HG02840 (cell line): ENCODE results near the gene GPC5.
A peak's percentile ranks its signal among the peaks of the same experiment; 100 is the strongest.
"Not testable (repeated sequence)": the region's sequence is repeated elsewhere in the genome, so short reads cannot be mapped to it uniquely, and the experiment has no call there.

ENCODE experiments used
- ATAC-seq: cut with Tn5 transposase; IDR thresholded peaks from one replicate; pipeline ENCODE4 v1.9.1; 2021; ENCODE audit warnings: mild to moderate bottlenecking, moderate library complexity, moderate number of reproducible peaks; ENCODE audit not compliant: unreplicated experiment, low FRiP score

The GPC5 gene

GRCh38 chr13:91368676-91369440 is 29.6 kb upstream of the GPC5 start:
- no peak for ATAC-seq

DNA sequence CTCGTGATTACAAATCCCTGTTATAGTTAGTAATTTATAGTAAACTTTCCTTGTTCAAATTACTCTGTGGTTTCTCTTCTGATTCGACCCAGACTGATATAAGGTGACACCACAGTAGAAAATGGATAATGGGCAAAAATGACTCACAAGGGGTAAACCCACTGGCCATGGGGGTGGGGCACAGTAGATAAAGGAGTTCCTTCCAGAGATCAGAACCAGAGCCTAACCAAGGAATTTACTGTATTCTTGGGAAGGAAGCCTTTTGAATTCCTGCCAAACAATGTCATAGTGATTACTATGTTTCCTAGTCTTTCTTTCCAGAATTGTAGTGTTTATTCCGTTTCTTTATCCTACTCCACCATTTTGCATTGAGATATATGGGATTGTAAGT is 29.0 kb upstream of the GPC5 start:
- ATAC-seq: no peak

GRCh38 chr13:91370501-91370900 is 27.9 kb upstream of the GPC5 start:
- no peak for ATAC-seq

- no peak for ATAC-seq
These were observed 25.5 kb upstream of the GPC5 start for GRCh38 chr13:91372911-91373310.

DNA sequence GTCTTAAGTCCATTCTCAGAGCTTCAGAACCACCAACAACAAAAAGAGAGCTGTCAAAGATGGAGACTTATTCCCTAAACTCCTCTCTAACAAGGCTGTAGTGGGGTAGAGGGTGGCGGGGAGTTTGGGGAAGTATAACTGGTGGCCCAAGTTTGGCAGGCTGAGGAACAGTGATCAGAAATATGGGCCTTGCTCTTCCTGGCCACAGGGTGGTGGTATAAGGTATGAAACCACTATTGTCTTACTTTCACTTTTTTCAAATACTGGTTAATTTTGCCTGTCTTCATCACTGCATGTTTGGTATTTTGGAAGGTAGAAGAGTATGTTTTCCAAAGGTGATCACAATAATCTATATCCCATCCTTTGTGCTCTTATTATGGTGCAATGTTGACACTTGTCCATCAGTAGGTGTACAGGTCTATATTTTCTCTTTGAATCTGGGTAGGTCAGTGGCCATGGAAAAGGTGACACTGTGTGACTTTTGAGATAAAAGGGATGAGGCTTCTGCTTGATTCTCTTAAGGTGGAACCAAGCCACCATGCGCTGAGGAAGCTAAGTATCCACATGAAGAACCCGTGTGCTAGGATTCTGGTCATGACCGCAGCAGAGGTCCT is 23.2 kb upstream of the GPC5 start:
- peak; percentile 91 for ATAC-seq

DNA sequence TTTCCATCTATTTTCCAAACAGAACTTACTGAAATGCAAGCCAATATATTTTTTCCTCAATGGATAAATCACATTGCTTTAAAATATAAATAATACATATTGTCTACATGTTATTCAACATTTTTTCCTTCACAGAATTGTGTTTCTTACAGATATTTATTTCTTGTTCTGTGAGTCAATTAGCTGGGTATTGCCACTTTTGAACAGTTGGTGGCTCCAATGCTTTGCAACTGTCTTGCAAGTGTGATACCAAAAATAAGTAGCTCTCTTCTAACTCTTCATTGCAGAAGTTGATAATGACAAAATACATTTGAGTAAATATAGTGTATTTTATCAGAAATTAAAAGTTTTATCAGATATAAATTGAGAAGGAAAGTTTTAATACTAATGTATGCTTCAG is 17.1 kb upstream of the GPC5 start:
- ATAC-seq: no peak

- no peak for ATAC-seq
These were observed 14.6 kb upstream of the GPC5 start for GRCh38 chr13:91383836-91384235.

- ATAC-seq: no peak
These were observed 13.5 kb upstream of the GPC5 start for GRCh38 chr13:91384896-91385295.

DNA sequence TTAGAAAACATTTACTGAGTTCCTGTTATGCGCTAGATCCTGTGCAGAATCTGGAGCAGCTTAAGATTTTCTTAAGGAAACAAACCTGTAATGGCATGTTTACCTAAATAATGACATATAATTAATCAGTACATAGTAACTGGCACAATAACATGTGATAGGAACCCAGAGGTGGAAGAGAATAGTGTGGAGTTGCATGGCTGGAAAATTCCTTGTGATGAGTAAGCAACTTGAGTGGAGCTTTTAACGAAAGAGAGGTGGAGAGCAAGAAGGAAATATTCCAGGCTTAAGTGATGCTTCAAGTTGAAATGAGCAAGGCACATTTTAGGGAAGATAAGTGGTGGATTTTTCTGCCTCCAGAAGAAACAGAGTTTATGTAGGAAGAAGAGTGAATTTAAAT is 9.2 kb upstream of the GPC5 start:
- no peak for ATAC-seq

GRCh38 chr13:91397595-91397994 is 826 bp upstream of the GPC5 start:
- no peak for ATAC-seq

GRCh38 chr13:91399189-91400062 is 1.0 kb downstream of the GPC5 start:
- no peak for ATAC-seq

DNA sequence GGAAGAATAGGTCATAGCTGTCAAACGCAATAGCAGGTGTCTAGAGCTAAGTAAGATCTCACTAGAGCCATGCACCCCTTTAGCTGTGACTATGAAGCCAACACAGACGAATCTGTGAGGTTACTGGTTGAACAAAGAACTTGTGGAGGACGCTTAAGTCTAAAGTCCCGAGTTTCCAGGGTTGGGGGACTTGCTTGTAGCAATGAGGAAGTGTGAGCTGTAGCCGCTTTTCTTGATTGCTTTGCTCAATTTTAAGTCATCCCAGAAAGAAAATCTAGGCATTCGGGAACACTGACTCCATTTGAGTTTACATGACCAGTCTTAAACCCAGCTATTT is 1.6 kb downstream of the GPC5 start:
- no peak for ATAC-seq

- no peak for ATAC-seq
These were observed 2.2 kb downstream of the GPC5 start for GRCh38 chr13:91400671-91401070.

GRCh38 chr13:91401920-91402319 is 3.5 kb downstream of the GPC5 start:
- no peak for ATAC-seq

DNA sequence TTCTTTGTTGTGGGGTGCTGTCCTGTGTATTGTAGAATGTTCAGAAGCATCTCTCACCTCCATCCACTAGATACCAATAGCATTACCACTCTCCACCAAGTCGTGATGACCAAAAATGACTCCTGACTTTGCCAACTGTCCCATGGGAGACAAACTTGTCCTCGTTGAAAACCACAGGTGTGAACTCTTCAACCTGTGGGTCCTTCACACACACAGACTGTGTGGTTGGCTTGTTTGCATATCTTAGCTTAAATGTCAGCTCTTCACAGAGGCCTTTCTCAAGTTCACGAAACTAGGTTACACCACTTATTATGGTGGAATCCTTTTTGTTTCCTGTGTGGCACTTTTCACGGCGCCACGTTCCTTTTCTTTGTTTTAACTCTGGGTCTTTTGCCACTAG is 6.8 kb downstream of the GPC5 start:
- ATAC-seq: no peak

GRCh38 chr13:91406619-91407018 is 8.2 kb downstream of the GPC5 start:
- peak; percentile 64 for ATAC-seq

DNA sequence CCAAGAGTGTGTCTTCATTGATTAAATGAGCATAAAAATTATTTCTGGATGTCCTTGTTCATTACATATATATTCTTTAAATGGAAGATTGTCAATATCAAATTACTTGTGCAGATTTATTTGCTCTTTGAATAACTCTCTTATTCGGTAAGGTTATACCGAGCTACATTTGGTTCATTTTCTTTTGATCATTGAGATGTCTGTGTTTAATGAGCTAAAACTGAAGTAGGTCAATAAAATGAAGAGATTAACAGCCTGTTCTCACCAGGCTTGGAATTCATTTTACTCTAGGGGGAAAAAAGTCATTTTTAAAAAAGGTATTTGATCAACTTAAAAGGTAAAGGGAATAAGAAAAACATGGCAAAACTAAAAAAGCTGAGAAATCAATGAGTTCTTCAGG is 10.6 kb downstream of the GPC5 start:
- no peak for ATAC-seq

DNA sequence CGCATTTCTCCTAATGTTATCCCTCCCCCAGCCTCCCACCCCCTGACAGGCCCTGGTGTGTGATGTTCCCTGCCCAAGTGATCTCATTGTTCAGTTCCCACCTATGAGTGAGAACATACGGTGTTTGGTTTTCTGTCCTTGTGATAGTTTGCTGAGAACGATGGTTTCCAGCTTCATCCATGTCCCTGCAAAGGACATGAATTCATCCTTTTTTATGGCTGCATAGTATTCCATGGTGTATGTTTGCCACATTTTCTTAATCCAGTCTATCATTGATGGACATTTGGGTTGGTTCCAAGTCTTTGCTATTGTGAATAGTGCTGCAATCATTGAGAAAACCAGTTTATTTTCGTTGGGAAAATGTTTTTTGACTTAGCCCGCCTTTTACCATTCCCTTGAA is 18.2 kb downstream of the GPC5 start:
- ATAC-seq: not testable (repeated sequence)

- no peak for ATAC-seq
These were observed 19.4 kb downstream of the GPC5 start for GRCh38 chr13:91417660-91418325.

GRCh38 chr13:91426913-91427312 is 28.5 kb downstream of the GPC5 start:
- no peak for ATAC-seq

GRCh38 chr13:91438674-91439073 is 40.3 kb downstream of the GPC5 start:
- ATAC-seq: not testable (repeated sequence)
